Smooth muscle cell (in vitro differentiated cells): ENCODE results near the gene LTBR. TPM values are rescaled to one million over a fixed set of nuclear protein-coding genes. Genes with fewer than 3 reads are reported as not detected.

Experiments
- DNase-seq: peaks from one replicate; lab custom pipeline; 2025; ENCODE audit not compliant: unreplicated experiment; lab: John Stamatoyannopoulos, UW
- H2AFZ ChIP-seq: fragments of 200-600 bp; sonication (generic); 2 replicates; pipeline ENCODE4 v1.6.0; 2016; ENCODE audit warnings: antibody characterized with exemption, low read depth, mild to moderate bottlenecking
- H3F3A ChIP-seq: fragments of 200-600 bp; sonication (generic); 2 replicates; pipeline ENCODE4 v1.6.0; 2017; ENCODE audit warnings: antibody characterized with exemption, low read depth
- H3K27ac ChIP-seq: fragments of 200-600 bp; sonication (generic); 2 replicates; pipeline ENCODE4 v1.5.1; 2016; ENCODE audit warnings: low read depth, mild to moderate bottlenecking
- H3K27me3 ChIP-seq: fragments of 200-600 bp; sonication (generic); 2 replicates; pipeline ENCODE4 v1.6.1; 2016; ENCODE audit warnings: low read depth, mild to moderate bottlenecking
- H3K36me3 ChIP-seq: fragments of 200-600 bp; sonication (generic); 2 replicates; pipeline ENCODE4 v1.5.1; 2016; ENCODE audit warnings: low read depth
- H3K4me1 ChIP-seq: fragments of 200-600 bp; sonication (generic); 2 replicates; pipeline ENCODE4 v1.5.1; 2016; ENCODE audit warnings: low read depth
- H3K4me2 ChIP-seq: fragments of 200-600 bp; sonication (generic); 2 replicates; pipeline ENCODE4 v1.6.0; 2016; ENCODE audit warnings: mild to moderate bottlenecking
- H3K4me3 ChIP-seq: fragments of 200-600 bp; sonication (generic); 2 replicates; pipeline ENCODE4 v1.5.1; 2016; ENCODE audit warnings: mild to moderate bottlenecking
- H3K79me2 ChIP-seq: fragments of 200-600 bp; sonication (generic); 2 replicates; pipeline ENCODE4 v1.6.0; 2016; ENCODE audit warnings: low read depth, mild to moderate bottlenecking
- H3K9ac ChIP-seq: fragments of 200-600 bp; sonication (generic); 2 replicates; pipeline ENCODE4 v1.6.0; 2016; ENCODE audit warnings: low read depth
- H3K9me3 ChIP-seq: fragments of 200-600 bp; sonication (generic); replicated peaks from 2 replicates; pipeline ENCODE4 v1.5.1; 2016; ENCODE audit warnings: low read depth
- H4K20me1 ChIP-seq: fragments of 200-600 bp; sonication (generic); 2 replicates; pipeline ENCODE4 v1.6.0; 2016; ENCODE audit warnings: low read depth
- WGBS: methylation state at CpG from one replicate; pipeline ENCODE4 v1.1.7; 2016; ENCODE audit warnings: low lambda C conversion rate; 5-methylcytosine and 5-hydroxymethylcytosine counted together
- polyA plus RNA-seq: library from polyadenylated mRNA; unstranded; fragments of >200 nt; fragmentation: Nextera tagmentation; extraction: Ambion mirVana; gene quantifications from 2 replicates; pipeline ENCODE4 v1.2.1, GENCODE V29; 2016
- total RNA-seq: library from RNA; depleted of rRNA; stranded (reverse); fragments of >200 nt; gene quantifications from 2 replicates; pipeline ENCODE4 v1.2.3, GENCODE V29; 2014
- TF ChIP-seq, protein P1 (sequence below): fragments of 200-600 bp; sonication (generic); IDR thresholded peaks from 2 replicates; pipeline ENCODE4 v1.5.1; 2017; ENCODE audit warnings: borderline replicate concordance, mild to moderate bottlenecking, antibody characterized with exemption; ENCODE audit not compliant: insufficient read depth, poor library complexity, severe bottlenecking

Gene LTBR
- total and polyA plus RNA-seq, 2 experiments from 2014 or later = 35.1 to 72.9 TPM

DNA sequence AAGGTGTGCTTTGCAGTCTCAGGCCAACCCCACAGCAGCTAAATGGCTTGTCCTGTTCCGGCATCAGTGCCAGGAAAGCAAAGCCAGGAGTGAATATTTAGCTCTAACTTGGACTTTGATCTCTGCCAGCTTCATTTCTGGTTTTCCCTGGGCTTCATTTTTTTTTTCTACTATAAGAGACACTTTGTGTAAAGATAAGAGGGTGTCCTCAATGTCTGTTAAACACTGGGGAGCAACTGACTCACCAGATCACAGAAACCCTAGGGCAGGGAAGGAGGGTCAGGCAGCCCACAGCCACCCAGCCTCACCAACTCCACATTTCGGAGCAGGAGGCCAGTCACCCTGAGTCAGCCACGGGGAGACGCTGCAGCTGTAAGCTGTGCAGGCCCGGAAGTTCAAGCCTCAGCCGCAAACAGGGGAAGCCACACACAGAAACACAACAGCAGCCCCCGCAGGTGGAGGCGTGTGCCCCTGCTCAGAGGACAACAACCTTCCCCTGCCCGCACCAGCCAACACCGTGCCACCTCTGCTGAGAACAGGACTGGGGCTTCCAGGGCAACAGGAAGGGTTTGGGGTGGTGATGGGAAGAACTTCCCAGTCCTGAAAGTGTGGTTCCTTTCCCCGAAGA, 48.4 kb upstream of the LTBR start:
- WGBS = 4% methylated on average over 11 of the region's 11 CpGs
- no peaks in the 10 kb centered on the region for H3K9me3 ChIP-seq
- H3K4me1 ChIP-seq = peaks cover 35% of the 10 kb centered on the region
- H3K27ac ChIP-seq = peak overlapping the region; percentile 98
- DNase-seq = peak; percentile 68
- no peaks in the 10 kb centered on the region for H3K36me3 ChIP-seq
- H3K79me2 ChIP-seq = peaks cover 80% of the 10 kb centered on the region
- peaks cover 49% of the 10 kb centered on the region for H3F3A ChIP-seq
- peak overlapping the region; percentile 87 for H3K9ac ChIP-seq
- H3K27me3 ChIP-seq = no peaks in the 10 kb centered on the region
- TF ChIP-seq, protein P1, sequence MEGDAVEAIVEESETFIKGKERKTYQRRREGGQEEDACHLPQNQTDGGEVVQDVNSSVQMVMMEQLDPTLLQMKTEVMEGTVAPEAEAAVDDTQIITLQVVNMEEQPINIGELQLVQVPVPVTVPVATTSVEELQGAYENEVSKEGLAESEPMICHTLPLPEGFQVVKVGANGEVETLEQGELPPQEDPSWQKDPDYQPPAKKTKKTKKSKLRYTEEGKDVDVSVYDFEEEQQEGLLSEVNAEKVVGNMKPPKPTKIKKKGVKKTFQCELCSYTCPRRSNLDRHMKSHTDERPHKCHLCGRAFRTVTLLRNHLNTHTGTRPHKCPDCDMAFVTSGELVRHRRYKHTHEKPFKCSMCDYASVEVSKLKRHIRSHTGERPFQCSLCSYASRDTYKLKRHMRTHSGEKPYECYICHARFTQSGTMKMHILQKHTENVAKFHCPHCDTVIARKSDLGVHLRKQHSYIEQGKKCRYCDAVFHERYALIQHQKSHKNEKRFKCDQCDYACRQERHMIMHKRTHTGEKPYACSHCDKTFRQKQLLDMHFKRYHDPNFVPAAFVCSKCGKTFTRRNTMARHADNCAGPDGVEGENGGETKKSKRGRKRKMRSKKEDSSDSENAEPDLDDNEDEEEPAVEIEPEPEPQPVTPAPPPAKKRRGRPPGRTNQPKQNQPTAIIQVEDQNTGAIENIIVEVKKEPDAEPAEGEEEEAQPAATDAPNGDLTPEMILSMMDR = peak; percentile 34
- H3K4me3 ChIP-seq = peak overlapping the region; percentile 42
- no peak overlapping the region for H2AFZ ChIP-seq
- peak overlapping the region; percentile 90 for H3K4me2 ChIP-seq
- H4K20me1 ChIP-seq = peaks cover 75% of the 10 kb centered on the region

DNA sequence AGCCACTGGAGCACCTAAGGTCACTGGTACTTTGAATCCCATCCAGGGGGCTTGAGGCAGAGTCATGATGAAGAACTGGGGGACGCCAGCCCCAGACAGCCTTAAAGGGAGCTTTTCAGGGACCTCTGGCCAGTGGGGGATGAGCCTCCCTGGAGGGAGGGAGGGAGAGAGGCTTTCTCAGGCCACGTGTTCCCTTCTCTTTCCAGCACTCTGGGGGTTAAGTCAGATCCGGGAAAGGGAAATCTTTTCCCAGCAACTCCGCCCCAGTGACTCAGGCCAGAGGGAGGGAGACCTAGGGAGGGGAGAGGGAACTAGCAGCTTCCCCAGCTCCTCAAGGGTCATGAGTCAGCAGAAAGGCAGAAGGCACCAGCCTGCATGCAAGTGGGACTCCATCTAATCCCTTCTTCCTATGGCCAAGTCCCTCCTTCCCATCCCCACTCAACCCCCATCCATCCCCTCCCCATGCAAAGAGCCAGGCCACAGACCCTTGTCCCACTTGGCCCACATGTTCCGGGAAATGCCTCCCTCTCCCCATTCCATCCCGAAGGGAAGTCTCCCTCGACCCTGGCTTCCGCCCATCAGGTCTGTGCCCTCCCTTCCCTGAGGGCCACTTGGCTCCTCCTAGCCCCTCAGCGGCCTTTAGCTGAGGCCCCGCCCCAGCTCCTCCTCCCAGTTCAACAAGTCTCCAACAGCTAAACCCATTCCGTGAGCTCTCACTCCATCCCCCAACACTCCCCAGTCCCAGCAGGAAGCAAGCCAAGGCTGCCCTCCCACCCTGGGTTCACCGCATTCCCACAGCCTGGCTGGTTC, 47.7 kb upstream of the LTBR start:
- TF ChIP-seq, protein P1 = no peak
- Histone ChIP-seq H3F3A (peaks cover 46% of the 10 kb centered on the region), H3K79me2 (peaks cover 80% of the 10 kb centered on the region), H3K27me3 (no peaks in the 10 kb centered on the region), H3K4me1 (peaks cover 35% of the 10 kb centered on the region), H3K9ac (peak overlapping the region; percentile 87), H3K27ac (peak overlapping the region; percentile 98), H3K4me3 (peak overlapping the region; percentile 42), H3K9me3 (no peaks in the 10 kb centered on the region), H4K20me1 (peaks cover 72% of the 10 kb centered on the region), H3K36me3 (no peaks in the 10 kb centered on the region), H3K4me2 (peak overlapping the region; percentile 90), H2AFZ (no peak overlapping the region)
- WGBS = 2% methylated on average over 10 of the region's 12 CpGs
- DNase-seq = peak; percentile 79

DNA sequence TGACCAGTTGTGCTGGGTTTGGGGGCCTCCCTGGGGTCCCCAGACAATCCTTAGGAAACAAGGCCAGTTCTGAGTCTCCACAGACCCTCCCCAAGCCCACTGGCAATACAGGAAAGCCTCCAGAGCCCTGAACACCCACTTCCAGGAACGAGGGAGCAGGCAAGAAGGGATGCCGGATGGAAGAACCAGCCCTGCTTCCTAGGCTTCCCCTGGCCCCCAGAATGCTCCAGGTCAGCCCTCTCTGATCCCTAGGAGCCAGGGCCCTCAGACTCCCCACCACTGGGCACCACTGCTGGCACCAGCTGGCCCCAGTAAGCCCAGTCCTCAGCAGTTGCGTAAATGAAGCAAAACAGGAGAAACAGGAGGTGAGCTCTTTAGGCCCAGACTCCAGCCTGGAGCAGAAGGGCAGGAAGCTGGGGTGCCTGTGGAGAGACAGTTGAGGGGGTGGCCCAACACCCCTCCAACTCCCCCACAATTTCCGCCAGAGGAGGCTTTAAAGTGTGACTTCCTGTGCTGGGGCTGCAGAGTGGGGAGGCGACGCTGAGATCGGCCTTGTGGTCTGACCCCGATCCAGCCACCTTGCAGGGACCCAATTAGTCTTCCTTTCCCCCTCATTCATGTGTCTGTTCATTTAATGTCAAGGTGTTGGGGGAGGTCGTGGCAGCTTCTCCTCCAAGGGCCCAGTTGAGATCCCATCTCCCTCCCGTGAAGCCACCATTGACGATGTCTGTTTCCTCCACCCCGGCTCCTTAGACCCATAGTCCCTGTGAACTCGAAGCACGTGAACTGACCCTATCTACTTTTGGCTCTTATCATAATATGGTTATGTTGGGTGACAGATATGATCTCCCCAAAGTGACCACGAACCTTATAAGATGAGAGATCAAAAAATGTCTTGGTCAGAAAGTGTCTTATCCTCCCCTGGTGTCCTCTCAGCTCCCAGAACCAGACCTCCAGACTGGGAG, 46.8 kb upstream of the LTBR start:
- H3K9ac ChIP-seq = peak overlapping the region; percentile 58
- H3K27ac ChIP-seq = peak overlapping the region; percentile 98
- 33% methylated on average over 15 of the region's 15 CpGs for WGBS
- H3K36me3 ChIP-seq = no peaks in the 10 kb centered on the region
- no peak overlapping the region for H2AFZ ChIP-seq
- no peak for DNase-seq
- TF ChIP-seq, protein P1 = no peak
- H3K4me2 ChIP-seq = peak overlapping the region; percentile 90
- H3K9me3 ChIP-seq = no peaks in the 10 kb centered on the region
- H3K79me2 ChIP-seq = peaks cover 78% of the 10 kb centered on the region
- peaks cover 37% of the 10 kb centered on the region for H3K4me1 ChIP-seq
- peak overlapping the region; percentile 39 for H3K4me3 ChIP-seq
- no peaks in the 10 kb centered on the region for H3K27me3 ChIP-seq
- peaks cover 39% of the 10 kb centered on the region for H3F3A ChIP-seq
- H4K20me1 ChIP-seq = peaks cover 66% of the 10 kb centered on the region
